ENCODE data around the gene C16orf92.
"Not testable (repeated sequence)": the region's sequence is repeated elsewhere in the genome, so short reads cannot be mapped to it uniquely, and the experiment has no call there.

Gene C16orf92

GRCh38 chr16:30005341-30006094, 17.5 kb upstream of the C16orf92 start:
- DNase-seq (ENCODE audit: low spot score): peak; percentile 96

DNA sequence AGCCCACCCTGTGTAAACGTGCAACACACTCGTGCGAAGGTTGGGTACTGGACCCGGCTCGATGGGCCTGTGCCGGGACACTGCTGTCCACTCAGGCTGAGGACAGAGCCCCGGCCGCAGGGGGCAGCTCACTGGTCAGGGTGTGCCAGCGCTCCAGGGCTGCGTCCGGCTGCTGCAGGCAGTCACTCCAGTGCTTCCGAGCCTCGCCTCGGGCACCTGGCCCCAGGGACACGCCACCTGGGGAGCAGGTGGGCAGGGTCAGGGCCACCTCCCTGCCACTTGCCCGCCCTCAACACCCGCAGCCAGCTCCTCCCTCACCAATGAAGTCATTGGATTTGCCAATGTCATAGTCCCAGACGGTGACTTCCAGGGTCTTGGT, 16.9 kb upstream of the C16orf92 start:
- no peak for DNase-seq (ENCODE audit: low spot score)

GRCh38 chr16:30006659-30007377, 16.2 kb upstream of the C16orf92 start:
- no peak for DNase-seq (ENCODE audit: low spot score)

DNA sequence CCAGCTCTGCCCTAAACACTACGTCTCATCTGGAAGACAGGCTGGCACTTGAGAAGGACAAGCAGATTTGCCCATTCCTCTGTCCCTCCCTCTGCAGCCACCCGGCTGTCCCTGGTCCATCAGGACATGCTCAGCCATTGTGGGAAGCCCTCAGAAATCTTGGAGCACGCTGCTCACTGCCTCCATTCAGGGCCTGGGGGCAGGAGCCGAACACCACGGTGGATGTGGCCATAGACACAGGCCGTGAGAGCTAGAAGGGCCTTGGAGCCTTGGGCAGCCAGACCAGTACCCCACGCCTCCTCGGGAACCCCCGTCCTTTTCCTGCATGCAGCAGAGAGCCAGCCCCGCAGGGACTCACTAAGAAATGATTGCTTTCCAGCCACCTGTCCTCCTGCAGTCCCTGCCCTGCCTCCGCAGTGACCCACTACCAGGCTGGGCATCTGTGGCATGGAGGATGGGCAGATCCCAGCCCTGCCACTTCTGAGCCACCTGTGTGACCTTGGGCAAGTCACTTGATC, 15.6 kb upstream of the C16orf92 start:
- DNase-seq (ENCODE audit: low spot score): no peak

- no peak for DNase-seq (ENCODE audit: low spot score)
Observed at GRCh38 chr16:30009085-30009862, 13.7 kb upstream of the C16orf92 start.

- no peak for DNase-seq (ENCODE audit: low spot score)
Observed at GRCh38 chr16:30009990-30010843, 12.8 kb upstream of the C16orf92 start.

- DNase-seq (ENCODE audit: low spot score): no peak
Observed at GRCh38 chr16:30010844-30011713, 11.9 kb upstream of the C16orf92 start, which contains the start of gene DOC2A. DOC2A (minus strand) TSS chr16:30011027; CDS start chr16:30010222, 805 bp downstream.

GRCh38 chr16:30011714-30012504, 11.1 kb upstream of the C16orf92 start:
- no peak for DNase-seq (ENCODE audit: low spot score)

- DNase-seq (ENCODE audit: low spot score): not testable (repeated sequence)
Observed at GRCh38 chr16:30012598-30012997, 10.4 kb upstream of the C16orf92 start.

DNA sequence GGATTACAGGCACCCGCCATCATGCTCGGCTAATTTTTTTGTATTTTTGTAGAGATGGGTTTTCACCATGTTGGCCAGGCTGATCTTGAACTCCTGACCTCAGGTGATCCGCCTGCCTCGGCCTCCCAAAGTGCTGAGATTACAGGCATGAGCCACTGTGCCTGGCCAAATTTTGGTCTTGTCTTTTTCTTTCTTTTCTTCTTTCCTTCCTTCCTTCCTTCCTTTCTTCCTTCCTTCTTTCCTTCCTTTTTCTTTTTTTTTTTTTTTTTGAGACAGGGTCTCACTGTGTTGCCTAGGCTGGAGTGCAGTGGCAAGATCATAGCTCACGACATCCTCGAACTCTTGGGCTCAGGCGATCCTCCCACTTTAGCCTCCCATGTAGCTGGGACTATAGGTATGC, 7.5 kb upstream of the C16orf92 start:
- not testable (repeated sequence) for DNase-seq (ENCODE audit: low spot score)

GRCh38 chr16:30016555-30017276, 6.3 kb upstream of the C16orf92 start:
- no peak for DNase-seq (ENCODE audit: low spot score)

GRCh38 chr16:30017277-30017656, 5.7 kb upstream of the C16orf92 start:
- no peak for DNase-seq (ENCODE audit: low spot score)

DNA sequence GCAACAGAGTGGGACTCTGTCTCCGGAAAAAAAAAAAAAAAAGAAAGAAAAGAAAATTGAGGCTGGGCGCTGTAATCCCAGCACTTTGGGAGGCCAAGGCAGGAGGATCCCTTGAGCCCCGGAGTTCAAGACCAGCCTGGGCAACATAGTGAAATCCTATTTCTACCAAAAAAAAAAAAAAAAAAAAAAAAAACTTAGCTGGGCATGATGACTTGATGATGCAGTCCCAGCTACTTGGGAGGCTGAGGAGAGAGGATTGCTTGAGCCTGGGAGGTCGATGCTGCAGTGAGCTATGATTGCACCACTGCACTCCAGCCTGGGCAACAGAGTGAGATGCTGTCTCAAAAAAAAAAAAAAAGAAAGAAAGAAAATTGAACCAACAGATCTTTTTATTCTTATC, 5.1 kb upstream of the C16orf92 start:
- DNase-seq (ENCODE audit: low spot score): not testable (repeated sequence)

DNA sequence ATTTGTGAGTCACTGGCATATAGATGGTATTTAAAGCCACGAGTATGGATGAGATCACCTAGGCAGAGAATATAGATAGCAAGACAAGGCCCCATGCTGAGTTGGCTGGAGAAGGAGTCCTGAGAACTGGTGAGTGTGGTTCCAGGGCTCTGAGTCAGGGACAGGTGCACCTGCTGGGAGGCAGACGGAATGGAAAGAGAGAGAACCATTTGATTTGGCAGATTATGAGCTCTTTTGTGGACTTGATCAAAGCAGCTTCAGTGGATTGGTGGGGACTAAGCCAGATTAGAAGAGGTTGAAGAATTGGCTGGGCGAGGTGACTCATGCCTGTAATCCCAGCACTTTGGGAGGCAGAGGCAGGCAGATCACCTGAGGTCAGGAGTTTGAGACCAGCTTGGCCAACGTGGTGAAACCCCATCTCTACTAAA, 4.3 kb upstream of the C16orf92 start:
- DNase-seq (ENCODE audit: low spot score): no peak

DNA sequence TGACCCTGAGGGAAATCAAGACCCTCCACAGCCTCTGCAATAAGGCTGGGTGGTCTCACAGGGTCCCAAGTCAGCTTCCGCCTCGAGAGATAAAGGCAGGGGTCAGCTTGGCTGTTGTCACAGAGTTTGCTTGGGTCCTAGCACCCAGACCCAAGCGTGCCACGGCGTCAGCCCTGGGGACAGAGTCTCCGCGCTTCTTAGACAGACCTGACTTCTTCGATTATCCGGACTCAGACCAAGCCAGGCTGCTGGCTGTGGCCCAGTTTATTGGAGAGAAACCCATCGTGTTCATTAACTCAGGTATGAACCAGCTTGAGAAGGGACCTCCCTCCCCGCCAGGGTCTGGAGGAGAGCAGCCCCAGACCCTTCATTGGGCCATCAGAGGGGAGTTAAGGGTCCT, 588 bp downstream of the C16orf92 start:
- DNase-seq (ENCODE audit: low spot score): no peak

GRCh38 chr16:30024451-30024850, 1.5 kb downstream of the C16orf92 start:
- DNase-seq (ENCODE audit: low spot score): no peak

DNA sequence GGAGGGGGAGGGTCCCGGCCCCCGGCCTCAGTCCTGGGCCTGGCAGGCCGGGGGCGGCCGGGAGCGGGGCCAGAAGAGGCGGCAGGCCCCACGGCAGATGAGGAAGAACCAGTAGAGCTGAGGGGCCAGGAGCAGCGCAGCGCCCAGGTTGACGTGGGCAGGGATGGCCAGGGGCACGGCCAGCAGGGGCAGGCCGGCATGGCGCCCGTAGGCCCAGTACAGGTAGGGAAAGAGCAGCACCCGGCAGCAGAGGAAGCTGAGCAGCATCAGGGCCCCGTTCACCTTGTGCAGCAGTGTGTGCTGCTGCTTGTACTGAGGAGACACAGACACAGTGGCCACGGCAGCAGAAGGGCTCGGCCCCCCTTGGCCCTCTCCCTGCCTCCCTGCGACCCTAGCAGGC, 2.2 kb downstream of the C16orf92 start:
- no peak for DNase-seq (ENCODE audit: low spot score)

DNA sequence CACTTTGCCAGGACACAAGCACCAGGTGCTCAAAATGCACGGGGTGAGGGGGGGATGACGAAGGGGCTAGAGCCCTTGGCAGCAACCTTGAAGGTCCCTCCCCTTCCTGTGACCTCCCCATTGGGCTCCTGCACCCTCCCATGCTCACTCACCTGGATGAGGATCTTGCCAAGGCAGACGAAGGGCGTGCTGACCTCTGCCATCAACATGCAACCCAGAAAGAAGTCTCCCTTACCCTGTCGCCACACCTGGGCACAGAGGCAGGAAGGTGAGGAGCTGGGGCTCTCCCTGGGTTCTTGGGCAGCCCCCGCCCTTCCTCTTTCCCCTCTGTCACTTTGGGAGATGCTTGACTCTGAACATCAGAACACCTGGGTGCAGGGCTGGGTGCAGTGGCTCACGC, 2.6 kb downstream of the C16orf92 start:
- DNase-seq (ENCODE audit: low spot score): no peak

DNA sequence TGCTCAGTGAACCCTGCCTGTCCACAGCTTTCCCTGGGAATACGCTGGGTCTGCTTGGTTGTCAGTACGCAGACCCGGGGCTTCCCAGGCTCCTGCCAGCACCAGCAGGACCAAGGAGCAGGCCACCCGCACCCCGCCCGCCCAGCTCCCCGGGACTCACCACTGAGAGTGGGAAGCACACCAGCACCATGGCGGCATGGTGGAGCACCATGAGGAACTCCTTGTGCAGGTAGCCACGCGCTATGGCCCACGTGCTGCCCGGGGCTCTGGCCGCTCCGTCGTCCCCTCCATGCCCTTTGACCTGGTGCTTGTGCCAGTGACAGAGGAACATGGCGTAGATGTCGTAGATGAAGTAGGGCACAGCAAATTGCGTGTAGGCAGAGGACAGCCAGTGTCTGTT, 3.5 kb downstream of the C16orf92 start:
- DNase-seq (ENCODE audit: low spot score): no peak
